C4-2B (cell line): ENCODE results near the gene RNF217.

ENCODE experiments used
- CTCF ChIP-seq: fragments of 450-650 bp; conservative IDR thresholded peaks from 2 replicates; pipeline ENCODE4 v1.5.1; 2017; ENCODE audit warnings: mild to moderate bottlenecking
- ZFX ChIP-seq: fragments of 450-650 bp; IDR thresholded peaks from 2 replicates; pipeline ENCODE4 v1.6.1; 2017

- no peak for TF ChIP-seq CTCF
- TF ChIP-seq ZFX: no peak
Measured at GRCh38 chr6:124989136-124989983, 27.1 kb downstream of the RNF217 start.
